SK-N-SH (cell line): ENCODE results near the gene FCER1G. TPM values are rescaled to one million over a fixed set of nuclear protein-coding genes. Genes with fewer than 3 reads are reported as not detected.

ENCODE experiments used
- CTCF ChIA-PET: fragments of 300-600, 350-600 bp; formaldehyde crosslinking; extraction: SDS; loops from one replicate; lab custom pipeline; 2021; lab: Yijun Ruan, JAX
- POLR2A ChIA-PET: fragments of 350-600 bp; sonication (Branson Sonifier 250); formaldehyde crosslinking; extraction: SDS; loops from one replicate; lab custom pipeline; 2020; ENCODE audit warnings: antibody characterized with exemption, inconsistent platforms; lab: Yijun Ruan, JAX
- DNase-seq: peaks from one replicate; pipeline ENCODE4 v3.0.0; 2012
- H2AFZ ChIP-seq: fragments of 200-600 bp; sonication (generic); 2 replicates; pipeline ENCODE4 v1.8.1; 2016; ENCODE audit warnings: antibody characterized with exemption, mild to moderate bottlenecking, low read depth
- H3F3A ChIP-seq: fragments of 200-600 bp; sonication (generic); replicated peaks from 2 replicates; pipeline ENCODE3; 2016; ENCODE audit warnings: antibody characterized with exemption, mild to moderate bottlenecking; ENCODE audit not compliant: insufficient read depth
- H3K27ac ChIP-seq, 2 experiments: fragments of 200-500 bp in 1 of 2; fragments of 200-600 bp in 1 of 2; sonication (Bioruptor generic) in 1 of 2; sonication (generic), shearing (Covaris generic) in 1 of 2; 2 replicates each; pipeline versions ENCODE4 v1.5.1 to v1.6.1; 2014 to 2016; ENCODE audit warnings: low read depth in 2 of 2, inconsistent platforms in 1 of 2, low read length in 1 of 2, mild to moderate bottlenecking in 1 of 2, mixed read lengths in 1 of 2
- H3K27me3 ChIP-seq: fragments of 200-600 bp; sonication (generic), shearing (Covaris generic); 2 replicates; pipeline ENCODE4 v1.6.1; 2016; ENCODE audit warnings: mixed run types; ENCODE audit not compliant: insufficient read depth
- H3K36me3 ChIP-seq, 2 experiments: fragments of 200-500 bp in 1 of 2; fragments of 200-600 bp in 1 of 2; sonication (Bioruptor generic) in 1 of 2; sonication (generic) in 1 of 2; replicated peaks in 1 of 2; 2 replicates each; pipeline versions ENCODE3 to v1.5.1; 2014 to 2016; ENCODE audit warnings: low read length in 1 of 2, mild to moderate bottlenecking in 1 of 2; ENCODE audit not compliant: insufficient read depth in 2 of 2, control insufficient read depth in 1 of 2
- H3K4me1 ChIP-seq, 2 experiments: fragments of 200-500 bp in 1 of 2; fragments of 200-600 bp in 1 of 2; sonication (Bioruptor generic) in 1 of 2; sonication (generic), shearing (Covaris generic) in 1 of 2; 2 replicates each; pipeline versions ENCODE4 v1.5.1 to v1.6.1; 2014 to 2016; ENCODE audit warnings: low read depth in 1 of 2, low read length in 1 of 2, mixed run types in 1 of 2; ENCODE audit not compliant: insufficient read depth in 2 of 2, control insufficient read depth in 1 of 2
- H3K4me2 ChIP-seq: fragments of 200-600 bp; sonication (generic), shearing (Covaris generic); 2 replicates; pipeline ENCODE4 v1.6.1; 2017; ENCODE audit warnings: mixed run types
- H3K4me3 ChIP-seq, 2 experiments: fragments of 200-500 bp in 1 of 2; fragments of 200-600 bp in 1 of 2; sonication (Bioruptor generic) in 1 of 2; sonication (generic), shearing (Covaris generic) in 1 of 2; 2 replicates each; pipeline versions ENCODE4 v1.5.1 to v1.8.1; 2014 to 2016; ENCODE audit warnings: low read depth in 2 of 2, inconsistent platforms in 1 of 2, low read length in 1 of 2, mild to moderate bottlenecking in 1 of 2, mixed read lengths in 1 of 2, moderate library complexity in 1 of 2
- H3K79me2 ChIP-seq: fragments of 200-600 bp; sonication (generic); 2 replicates; pipeline ENCODE4 v1.8.1; 2017; ENCODE audit warnings: mild to moderate bottlenecking; ENCODE audit not compliant: insufficient read depth
- H3K9ac ChIP-seq: fragments of 200-600 bp; sonication (generic); 2 replicates; pipeline ENCODE4 v1.6.1; 2017; ENCODE audit warnings: mixed run types
- H3K9me2 ChIP-seq: fragments of 200-600 bp; sonication (generic); 2 replicates; pipeline ENCODE4 v1.6.1; 2017; ENCODE audit warnings: mixed run types
- H3K9me3 ChIP-seq: fragments of 200-600 bp; sonication (generic); 2 replicates; pipeline ENCODE4 v1.6.1; 2017; ENCODE audit warnings: mixed run types, mild to moderate bottlenecking, moderate library complexity
- H4K20me1 ChIP-seq: fragments of 200-600 bp; sonication (generic); 2 replicates; pipeline ENCODE4 v1.6.1; 2017; ENCODE audit warnings: mild to moderate bottlenecking, mixed run types; ENCODE audit not compliant: insufficient read depth
- FOSL2 ChIP-seq: IDR thresholded peaks from 2 replicates; pipeline ENCODE4 v1.4.0; 2012; ENCODE audit warnings: low read depth, mild to moderate bottlenecking, moderate library complexity, borderline replicate concordance
- JUND ChIP-seq: IDR thresholded peaks from 2 replicates; pipeline ENCODE4 v1.4.0; 2012
- MEF2A ChIP-seq: IDR thresholded peaks from 2 replicates; pipeline ENCODE4 v1.4.0; 2012; ENCODE audit warnings: low read depth, borderline replicate concordance
- MXI1 ChIP-seq: IDR thresholded peaks from 2 replicates; pipeline ENCODE4 v1.6.1; 2012; ENCODE audit warnings: mild to moderate bottlenecking, low read depth, low read length, improper control_type of control experiment
- TAF1 ChIP-seq: IDR thresholded peaks from 2 replicates; pipeline ENCODE4 v1.6.1; 2012; ENCODE audit warnings: low read depth, mild to moderate bottlenecking, low read length, moderate library complexity, borderline replicate concordance
- TEAD4 ChIP-seq: IDR thresholded peaks from 2 replicates; pipeline ENCODE4 v1.4.0; 2012; ENCODE audit warnings: mild to moderate bottlenecking, borderline replicate concordance; ENCODE audit not compliant: insufficient read depth
- WGBS: methylation state at CpG from one replicate; pipeline ENCODE4 v1.1.6; 2017; ENCODE audit warnings: low lambda C conversion rate; 5-methylcytosine and 5-hydroxymethylcytosine counted together
- polyA plus RNA-seq, 3 experiments: library from polyadenylated mRNA; depleted of rRNA; stranded (reverse); fragments of >200 nt; gene quantifications; 2 replicates each; pipeline ENCODE4 v1.2.3, GENCODE V29; 2012
- TF ChIP-seq, protein P1 (sequence below): fragments of 200-600 bp; sonication (generic); IDR thresholded peaks from 2 replicates; pipeline ENCODE4 v1.6.1; 2017; ENCODE audit warnings: antibody characterized with exemption, mild to moderate bottlenecking, moderate library complexity

The FCER1G gene
- polyA plus RNA-seq, 1 of the 3 experiments (the other 2 are of a cell fraction): 0.61 TPM

- TF ChIP-seq TEAD4: no peak
Measured at GRCh38 chr1:161265305-161265704, 50.2 kb downstream of the FCER1G start (continued).

- 0 out of 2 replicates have a peak, but pooled peaks cover 4% of the 10 kb centered on the region for H3K27me3 ChIP-seq
- no peak for DNase-seq
Measured at GRCh38 chr1:161266202-161266601, 51.1 kb downstream of the FCER1G start.

DNA sequence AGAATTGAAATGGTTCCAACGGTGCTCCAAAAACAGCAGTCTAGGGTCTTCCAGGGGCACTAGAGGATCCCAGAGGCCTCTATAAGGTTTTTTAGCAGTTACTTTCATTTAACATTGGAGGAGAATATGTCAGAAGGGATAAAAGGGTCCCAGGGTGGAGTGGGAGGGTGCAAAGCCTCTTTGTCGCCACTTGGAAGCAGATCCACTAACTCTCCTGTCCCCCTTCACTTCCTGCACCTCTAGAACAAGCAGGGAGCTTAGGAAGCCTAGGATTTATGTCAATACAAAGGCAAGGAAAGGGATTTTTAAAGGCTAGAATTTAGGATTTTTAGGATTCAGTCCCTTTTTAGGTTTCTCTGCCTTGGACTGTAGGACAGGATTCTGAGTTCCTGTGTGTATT is 51.7 kb downstream of the FCER1G start:
- no peak overlapping the region for H3K4me3 ChIP-seq
- CTCF ChIA-PET: interaction anchor here (1.2 to 1.8 kb wide), 2 partner anchors 24 to 39 kb away, joined by 8 read pairs; no protein-coding TSS in a partner anchor

More at GRCh38 chr1:161266202-161266601, 51.1 kb downstream of the FCER1G start:
- Histone ChIP-seq H4K20me1 (no peaks in the 10 kb centered on the region), H3K27ac (0 out of 4 replicates have a peak overlapping the region, but pooled peaks of 1 of the 2 experiments have one; percentile 8), H3K4me1 (peaks cover 0 to 12% of the 10 kb centered on the region in 2 experiments; a peak in 2 of 4 replicates), H3K9ac (no peak overlapping the region), H3F3A (no peaks in the 10 kb centered on the region), H3K4me2 (peak overlapping the region; percentile 23; the same call in 1 of the 2 replicates), H3K79me2 (no peaks in the 10 kb centered on the region), H3K36me3 (no peaks in the 10 kb centered on the region), H3K9me2 (no peaks in the 10 kb centered on the region), H3K4me3 (no peak overlapping the region), H2AFZ (peak overlapping the region; percentile 20; the same call in 1 of the 2 replicates), H3K9me3 (no peaks in the 10 kb centered on the region)
- CTCF ChIA-PET: interaction anchor here (0.7 to 1.8 kb wide), 3 partner anchors 9 to 39 kb away, joined by 3 to 8 read pairs (median 8); no protein-coding TSS in a partner anchor
- POLR2A ChIA-PET: interaction anchor here (0.5 kb wide), 1 partner anchor 1101 kb away, joined by 3 read pairs; no protein-coding TSS in a partner anchor
- 0 out of 2 replicates have a peak, but pooled peaks have one; percentile 11 for TF ChIP-seq TEAD4
- no peak for TF ChIP-seq MEF2A
- TF ChIP-seq JUND: peak; percentile 51
- peak; percentile 78; the same call in 1 of the 2 replicates for TF ChIP-seq FOSL2
- WGBS: 79% methylated on average over 3 of the region's 3 CpGs

More for the DNA sequence above, 51.7 kb downstream of the FCER1G start:
- Histone ChIP-seq H3K4me1 (peaks cover 0 to 12% of the 10 kb centered on the region in 2 experiments; a peak in 2 of 4 replicates), H4K20me1 (no peaks in the 10 kb centered on the region), H3K36me3 (no peaks in the 10 kb centered on the region), H3K27me3 (no peaks in the 10 kb centered on the region), H3F3A (no peaks in the 10 kb centered on the region), H3K27ac (0 out of 4 replicates have a peak overlapping the region, but pooled peaks of 1 of the 2 experiments have one; percentile 8), H3K79me2 (no peaks in the 10 kb centered on the region), H3K9ac (no peak overlapping the region), H3K4me2 (peak overlapping the region; percentile 23; the same call in 1 of the 2 replicates), H3K9me3 (no peaks in the 10 kb centered on the region), H3K9me2 (no peaks in the 10 kb centered on the region), H2AFZ (peak overlapping the region; percentile 20; the same call in 1 of the 2 replicates)
- POLR2A ChIA-PET: interaction anchor here (0.5 kb wide), 1 partner anchor 1101 kb away, joined by 3 read pairs; no protein-coding TSS in a partner anchor
- TF ChIP-seq MXI1 (no peak), TAF1 (no peak), MEF2A (no peak)
- TF ChIP-seq, protein P1, sequence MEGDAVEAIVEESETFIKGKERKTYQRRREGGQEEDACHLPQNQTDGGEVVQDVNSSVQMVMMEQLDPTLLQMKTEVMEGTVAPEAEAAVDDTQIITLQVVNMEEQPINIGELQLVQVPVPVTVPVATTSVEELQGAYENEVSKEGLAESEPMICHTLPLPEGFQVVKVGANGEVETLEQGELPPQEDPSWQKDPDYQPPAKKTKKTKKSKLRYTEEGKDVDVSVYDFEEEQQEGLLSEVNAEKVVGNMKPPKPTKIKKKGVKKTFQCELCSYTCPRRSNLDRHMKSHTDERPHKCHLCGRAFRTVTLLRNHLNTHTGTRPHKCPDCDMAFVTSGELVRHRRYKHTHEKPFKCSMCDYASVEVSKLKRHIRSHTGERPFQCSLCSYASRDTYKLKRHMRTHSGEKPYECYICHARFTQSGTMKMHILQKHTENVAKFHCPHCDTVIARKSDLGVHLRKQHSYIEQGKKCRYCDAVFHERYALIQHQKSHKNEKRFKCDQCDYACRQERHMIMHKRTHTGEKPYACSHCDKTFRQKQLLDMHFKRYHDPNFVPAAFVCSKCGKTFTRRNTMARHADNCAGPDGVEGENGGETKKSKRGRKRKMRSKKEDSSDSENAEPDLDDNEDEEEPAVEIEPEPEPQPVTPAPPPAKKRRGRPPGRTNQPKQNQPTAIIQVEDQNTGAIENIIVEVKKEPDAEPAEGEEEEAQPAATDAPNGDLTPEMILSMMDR: no peak
- 85% methylated on average over 2 of the region's 2 CpGs for WGBS
- no peak for DNase-seq
